WERI-Rb-1 (cell line): ENCODE measurements around the gene ZNF710.
"Not testable (repeated sequence)": the region's sequence is repeated elsewhere in the genome, so short reads cannot be mapped to it uniquely, and the experiment has no call there.

Source experiments
- DNase-seq: peaks from one replicate; pipeline ENCODE4 v3.0.0-alpha.2; 2020
- H3K27ac ChIP-seq: fragments of 250-450 bp; sonication (Bioruptor Pico); 2 replicates; pipeline ENCODE4 v1.5.1; 2020; ENCODE audit warnings: mild to moderate bottlenecking, moderate library complexity
- H3K27me3 ChIP-seq: fragments of 250-450 bp; sonication (Bioruptor Pico); 2 replicates; pipeline ENCODE4 v1.5.1; 2021; ENCODE audit warnings: mild to moderate bottlenecking, low read depth, moderate library complexity; ENCODE audit not compliant: insufficient read depth, severe bottlenecking
- H3K36me3 ChIP-seq: fragments of 250-450 bp; sonication (Bioruptor Pico); 2 replicates; pipeline ENCODE4 v1.5.1; 2020; ENCODE audit warnings: mild to moderate bottlenecking, moderate library complexity
- H3K4me3 ChIP-seq: 2 replicates; pipeline ENCODE4 v1.5.1; 2011; ENCODE audit warnings: low read depth, mild to moderate bottlenecking, control low read depth, low read length
- H3K9me3 ChIP-seq: fragments of 250-450 bp; sonication (Bioruptor Pico); 2 replicates; pipeline ENCODE4 v1.5.1; 2021; ENCODE audit warnings: mild to moderate bottlenecking, moderate library complexity; ENCODE audit not compliant: severe bottlenecking
- CTCF ChIP-seq: IDR thresholded peaks from 2 replicates; pipeline ENCODE4 v1.5.1; 2011; ENCODE audit warnings: low read depth, mild to moderate bottlenecking, control low read depth, inconsistent platforms, low read length

Gene ZNF710

DNA sequence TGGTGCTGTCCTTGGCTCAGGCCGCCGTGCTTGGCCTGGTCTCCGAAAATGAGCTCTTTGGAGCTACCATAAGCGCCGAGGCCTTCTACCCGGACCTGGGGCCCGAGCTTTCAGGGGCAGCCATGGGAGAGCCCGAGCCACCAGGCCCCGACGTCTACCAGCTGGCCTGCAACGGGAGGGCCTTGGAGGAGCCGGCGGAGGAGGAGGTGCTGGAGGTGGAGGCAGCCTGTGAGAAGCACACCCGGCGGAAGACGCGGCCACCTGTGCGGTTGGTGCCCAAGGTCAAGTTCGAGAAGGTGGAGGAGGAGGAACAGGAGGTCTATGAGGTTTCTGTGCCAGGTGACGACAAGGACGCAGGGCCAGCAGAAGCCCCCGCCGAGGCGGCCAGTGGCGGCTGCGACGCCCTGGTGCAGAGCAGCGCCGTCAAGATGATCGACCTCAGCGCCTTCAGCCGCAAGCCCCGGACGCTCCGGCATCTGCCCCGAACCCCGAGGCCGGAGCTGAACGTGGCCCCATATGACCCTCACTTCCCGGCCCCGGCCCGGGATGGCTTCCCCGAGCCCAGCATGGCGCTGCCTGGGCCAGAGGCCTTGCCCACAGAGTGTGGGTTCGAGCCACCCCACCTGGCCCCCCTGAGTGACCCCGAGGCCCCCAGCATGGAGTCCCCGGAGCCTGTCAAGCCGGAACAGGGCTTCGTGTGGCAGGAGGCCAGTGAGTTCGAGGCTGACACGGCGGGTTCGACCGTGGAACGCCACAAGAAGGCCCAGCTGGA is 66.2 kb downstream of the ZNF710 start:
- no peak for TF ChIP-seq CTCF
- H3K27ac ChIP-seq = no peak overlapping the region
- H3K9me3 ChIP-seq = no peaks in the 10 kb centered on the region
- H3K4me3 ChIP-seq = no peak overlapping the region
- H3K27me3 ChIP-seq = no peaks in the 10 kb centered on the region
- H3K36me3 ChIP-seq = peaks cover 20% of the 10 kb centered on the region
- no peak for DNase-seq

GRCh38 chr15:90067953-90068606 is 67.0 kb downstream of the ZNF710 start:
- no peaks in the 10 kb centered on the region for H3K27me3 ChIP-seq
- H3K4me3 ChIP-seq = no peak overlapping the region
- TF ChIP-seq CTCF = no peak
- H3K27ac ChIP-seq = no peak overlapping the region
- H3K36me3 ChIP-seq = peaks cover 27% of the 10 kb centered on the region
- no peak for DNase-seq
- no peaks in the 10 kb centered on the region for H3K9me3 ChIP-seq

DNA sequence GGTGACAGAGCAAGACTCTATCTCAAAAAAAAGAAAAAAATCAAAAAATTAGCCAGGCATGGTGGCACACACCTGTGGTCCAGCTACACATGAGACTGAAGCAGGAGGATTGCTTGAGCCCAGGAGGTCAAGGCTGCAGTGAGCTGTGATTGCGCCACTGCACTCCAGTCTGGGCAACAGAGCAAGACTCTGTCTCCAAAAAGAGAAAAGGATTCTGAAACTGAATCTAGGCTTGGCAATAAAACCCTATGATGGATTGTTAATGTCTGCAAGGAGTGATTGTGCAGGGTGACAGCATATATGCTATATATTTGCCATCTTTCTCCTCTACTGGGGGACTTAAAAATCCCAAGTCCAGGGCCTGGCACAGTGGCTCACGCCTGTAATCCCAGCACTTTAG is 69.5 kb downstream of the ZNF710 start:
- not testable (repeated sequence) for H3K4me3 ChIP-seq, H3K9me3 ChIP-seq, DNase-seq, H3K27ac ChIP-seq, H3K27me3 ChIP-seq
- peaks cover 33% of the 10 kb centered on the region for H3K36me3 ChIP-seq

GRCh38 chr15:90071220-90071807 is 70.2 kb downstream of the ZNF710 start:
- peak; percentile 81 for DNase-seq
- peak; percentile 57 for TF ChIP-seq CTCF
- Histone ChIP-seq H3K36me3 (peaks cover 39% of the 10 kb centered on the region), H3K4me3 (no peak overlapping the region), H3K9me3 (no peaks in the 10 kb centered on the region), H3K27ac (no peak overlapping the region), H3K27me3 (no peaks in the 10 kb centered on the region)

DNA sequence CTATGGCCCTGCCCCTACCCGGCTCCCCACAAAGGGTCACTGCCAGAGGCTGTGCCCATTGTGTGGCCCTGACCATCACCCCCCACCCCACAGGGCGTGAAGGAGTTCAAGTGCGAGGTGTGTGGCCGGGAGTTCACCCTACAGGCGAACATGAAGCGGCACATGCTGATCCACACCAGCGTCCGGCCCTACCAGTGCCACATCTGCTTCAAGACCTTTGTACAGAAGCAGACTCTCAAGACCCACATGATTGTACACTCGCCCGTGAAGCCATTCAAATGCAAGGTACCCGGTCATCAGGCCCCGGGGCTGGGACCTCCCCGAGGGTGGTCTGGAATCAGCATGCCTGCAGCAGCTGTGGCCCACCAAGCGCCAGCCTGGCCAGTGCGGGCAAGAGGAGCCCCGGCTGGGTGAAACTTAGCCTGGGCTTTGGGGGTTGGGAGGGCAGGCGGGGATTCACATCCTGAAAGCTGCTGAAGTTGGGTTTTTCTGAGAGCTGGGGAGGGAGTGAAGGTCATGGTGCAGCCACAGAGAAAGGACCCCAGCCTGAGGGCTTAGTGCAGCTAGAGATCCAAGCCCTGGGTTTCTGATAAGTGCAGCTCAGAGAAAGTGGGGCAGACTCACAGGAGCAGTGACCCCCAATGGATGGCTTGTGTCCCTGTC is 72.0 kb downstream of the ZNF710 start:
- H3K27ac ChIP-seq = no peak overlapping the region
- TF ChIP-seq CTCF = no peak
- H3K36me3 ChIP-seq = peaks cover 33% of the 10 kb centered on the region
- no peak for DNase-seq
- no peak overlapping the region for H3K4me3 ChIP-seq
- no peaks in the 10 kb centered on the region for H3K9me3 ChIP-seq
- H3K27me3 ChIP-seq = no peaks in the 10 kb centered on the region

- Histone ChIP-seq H3K27me3 (no peaks in the 10 kb centered on the region), H3K36me3 (peaks cover 26% of the 10 kb centered on the region), H3K9me3 (no peaks in the 10 kb centered on the region), H3K27ac (no peak overlapping the region), H3K4me3 (no peak overlapping the region)
- DNase-seq = no peak
- no peak for TF ChIP-seq CTCF
Measured at GRCh38 chr15:90074023-90074422, 72.9 kb downstream of the ZNF710 start.
